ENCODE results near the gene MED16. TPM values are rescaled to one million over a fixed set of nuclear protein-coding genes. Genes with fewer than 3 reads are reported as not detected.

The MED16 gene
- total and polyA plus RNA-seq, 2 of the 13 experiments (the other 11 are each of a cell fraction or from before 2014, with no cell fraction given) = 13.3 to 14.8 TPM

GRCh38 chr19:934865-935479 is 42.0 kb upstream of the MED16 start (continued):
- TF ChIP-seq NFRKB (IDR thresholded peaks at IDR 0.05) (no peak), POLR2AphosphoS5 (IDR thresholded peaks at IDR 0.05; ENCODE audit: low read depth, low read length) (no peak), ZNF468 (CRISPR knock-in tag; IDR thresholded peaks at IDR 0.05) (no peak), ZFYVE20 (CRISPR knock-in tag; IDR thresholded peaks at IDR 0.05; ENCODE audit: borderline replicate concordance, low read depth) (no peak), ZNF224 (CRISPR knock-in tag; IDR thresholded peaks at IDR 0.05) (no peak), HMG20A (CRISPR knock-in tag; IDR thresholded peaks at IDR 0.05; ENCODE audit: borderline replicate concordance) (peak; percentile 69), ZNF337 (CRISPR knock-in tag; IDR thresholded peaks at IDR 0.05; ENCODE audit: borderline replicate concordance, low read depth) (no peak), CSRNP2 (CRISPR knock-in tag; conservative IDR thresholded peaks at IDR 0.05; ENCODE audit: low read depth) (0 out of 2 replicates have a peak, but pooled peaks have one; percentile 3), YY1 (IDR thresholded peaks at IDR 0.05; ENCODE audit: insufficient read depth, insufficient replicate concordance, low read depth, low read length) (peak; percentile 70), TBX3 (IDR thresholded peaks at IDR 0.05; ENCODE audit: borderline replicate concordance) (peak; percentile 90), SMC3 (IDR thresholded peaks at IDR 0.05; ENCODE audit: low read length) (no peak; the same call in 1 of the 2 replicates), ZC3H13 (CRISPR knock-in tag; IDR thresholded peaks at IDR 0.05) (peak; percentile 85), E2F1 (CRISPR knock-in tag; IDR thresholded peaks at IDR 0.05) (peak; percentile 84; the same call in 1 of the 2 replicates), FOXO1 (CRISPR knock-in tag; IDR thresholded peaks at IDR 0.05) (peak; percentile 91), ETV5 (CRISPR knock-in tag; IDR thresholded peaks at IDR 0.05; ENCODE audit: borderline replicate concordance) (peak; percentile 97), ESRRA (CRISPR knock-in tag; IDR thresholded peaks at IDR 0.05; ENCODE audit: low read depth) (peak; percentile 80), NR2F1 (CRISPR knock-in tag; IDR thresholded peaks at IDR 0.05) (no peak; a peak in 1 of 4 replicates), SNAPC4 (CRISPR knock-in tag; IDR thresholded peaks at IDR 0.05) (peak; percentile 29; the same call in 1 of the 2 replicates), ZNF672 (CRISPR knock-in tag; IDR thresholded peaks at IDR 0.05) (no peak), ZGPAT (CRISPR knock-in tag; IDR thresholded peaks at IDR 0.05) (peak; percentile 98), ZNF564 (CRISPR knock-in tag; IDR thresholded peaks at IDR 0.05) (peak; percentile 84; the same call in 1 of the 2 replicates), SNRNP70 (IDR thresholded peaks at IDR 0.05; ENCODE audit: low read depth, low read length) (no peak)
